MM.1S (cell line): ENCODE data around the gene COG5.

Experiments used
- CTCF ChIP-seq: fragments of 300-600 bp; sonication (generic); IDR thresholded peaks from 2 replicates; pipeline ENCODE4 v1.5.1; 2016; ENCODE audit warnings: antibody characterized with exemption, low read length, mixed read lengths
- EZH2phosphoT487 ChIP-seq: fragments of 300-600 bp; sonication (generic); IDR thresholded peaks from 2 replicates; pipeline ENCODE4 v1.6.1; 2018; ENCODE audit warnings: antibody characterized with exemption, low read length

- TF ChIP-seq EZH2phosphoT487 (no peak), CTCF (no peak)
These were observed 411.7 kb downstream of the COG5 start for GRCh38 chr7:107152011-107152410.
